CD4-positive, alpha-beta T cell treated with Interleukin-15 for 4 hours (primary cell): ENCODE measurements around the gene TLE6.
"Not testable (repeated sequence)": the region's sequence is repeated elsewhere in the genome, so short reads cannot be mapped to it uniquely, and the experiment has no call there.

ENCODE experiments used
- DNase-seq: peaks from one replicate; pipeline ENCODE4 v3.0.0-alpha.2; 2020; ENCODE audit warnings: low spot score

TLE6 gene

GRCh38 chr19:3004522-3004921 is 27.2 kb downstream of the TLE6 start:
- no peak for DNase-seq

- DNase-seq = no peak
These were observed 28.0 kb downstream of the TLE6 start for GRCh38 chr19:3005345-3005744.

DNA sequence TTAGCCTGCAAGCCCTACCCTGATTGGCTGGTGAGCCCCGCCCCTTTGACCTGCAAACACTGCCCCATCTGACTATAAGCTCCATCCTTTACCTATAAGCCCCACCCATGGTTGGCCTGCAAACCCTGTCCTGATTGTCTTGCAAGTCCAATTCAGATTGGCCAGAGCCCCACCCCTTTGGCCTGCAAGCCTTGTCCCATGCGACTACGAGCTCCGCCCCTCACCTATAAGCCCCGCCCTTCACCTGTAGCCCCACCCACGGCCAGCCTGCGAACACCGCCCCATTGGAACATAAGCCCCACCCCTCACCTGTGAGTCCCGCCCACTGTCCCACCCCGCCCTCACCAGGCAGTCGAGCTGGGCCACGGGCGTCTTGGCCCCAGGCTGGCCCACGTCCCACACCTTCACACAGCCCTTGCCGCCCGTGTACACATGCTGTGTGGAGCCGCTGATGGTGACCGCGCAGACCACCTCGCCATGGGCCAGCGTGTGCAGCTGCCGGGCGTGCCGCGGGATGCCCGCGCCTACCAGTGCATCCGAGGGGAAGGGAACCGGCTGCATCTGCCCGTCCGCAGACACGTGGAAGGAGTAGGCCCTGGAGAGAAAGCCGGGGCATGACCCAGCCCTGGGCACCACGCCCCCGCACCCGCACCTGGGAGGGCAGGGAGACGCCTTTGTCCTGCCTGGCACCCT is 28.9 kb downstream of the TLE6 start:
- DNase-seq = no peak

DNA sequence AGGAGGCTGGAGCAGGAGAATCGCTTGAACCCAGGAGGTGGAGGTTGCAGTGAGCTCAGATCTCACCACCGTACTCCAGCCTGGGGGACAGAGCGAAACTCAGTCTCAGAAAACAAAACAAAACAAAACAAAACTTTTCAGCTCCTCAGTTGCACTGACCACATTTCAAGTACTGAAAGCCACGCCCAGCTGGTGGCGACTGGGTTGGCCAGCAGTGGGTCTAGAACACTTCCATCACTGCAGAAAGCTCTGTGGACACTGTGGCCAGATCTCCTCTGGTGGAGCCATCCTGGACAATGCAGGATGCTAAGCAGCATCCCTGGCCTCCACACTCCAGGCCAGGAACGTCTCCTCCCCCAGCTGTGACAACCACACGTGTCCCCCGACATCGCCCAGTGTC is 30.6 kb downstream of the TLE6 start:
- DNase-seq = no peak

GRCh38 chr19:3008994-3009393 is 31.6 kb downstream of the TLE6 start:
- no peak for DNase-seq

- no peak for DNase-seq
These were observed 33.5 kb downstream of the TLE6 start for GRCh38 chr19:3010871-3011270.

DNA sequence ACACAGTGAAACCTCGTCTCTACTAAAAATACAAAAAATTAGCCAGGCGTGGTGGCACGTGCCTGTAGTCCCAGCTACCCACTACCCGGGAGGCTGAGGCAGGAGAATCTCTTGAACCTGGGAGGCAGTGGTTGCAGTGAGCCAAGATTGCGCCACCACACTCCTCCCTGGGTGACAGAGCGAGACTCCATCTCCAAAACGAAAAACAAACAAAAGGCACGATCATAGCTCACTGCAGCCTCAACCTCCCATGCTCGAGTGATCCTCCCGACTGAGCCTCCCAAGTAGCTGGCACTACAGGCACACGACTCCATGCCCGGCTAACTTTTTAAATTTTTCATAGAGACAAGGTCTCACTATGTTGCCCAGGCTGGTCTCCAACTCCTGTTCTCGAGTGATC is 34.7 kb downstream of the TLE6 start:
- not testable (repeated sequence) for DNase-seq

DNA sequence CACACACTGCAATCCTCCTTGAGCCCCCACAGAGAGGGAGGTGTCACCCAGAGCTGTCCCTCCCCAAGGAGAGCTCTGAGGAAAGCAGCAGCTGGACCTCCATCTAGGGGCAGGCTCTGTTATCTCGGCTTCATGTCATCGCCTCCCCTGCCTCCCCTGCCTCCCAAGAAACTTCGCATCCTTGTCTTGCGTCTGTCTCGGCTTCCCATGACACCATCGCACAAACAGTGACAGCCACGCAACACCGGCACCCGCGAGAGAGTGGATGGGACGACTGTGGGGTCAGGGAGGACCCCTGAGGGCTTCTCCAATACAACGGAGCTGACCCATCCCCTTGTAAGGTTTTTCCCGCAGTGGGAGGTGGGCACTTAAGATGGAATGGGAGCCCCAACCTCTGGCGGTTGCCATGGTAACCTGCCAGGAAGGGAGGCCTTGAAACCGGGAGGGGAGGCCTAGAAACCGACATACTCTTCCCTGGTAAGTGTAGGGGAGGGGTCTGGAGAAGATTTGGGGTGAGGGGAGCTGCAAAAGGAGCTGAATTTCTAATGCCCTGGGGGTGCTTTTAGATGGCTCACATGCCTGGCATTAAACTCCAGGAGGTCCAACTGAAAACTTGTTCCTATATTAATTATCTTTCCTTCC is 35.4 kb downstream of the TLE6 start:
- no peak for DNase-seq

- DNase-seq = no peak
These were observed 35.9 kb downstream of the TLE6 start for GRCh38 chr19:3013263-3013725.

- no peak for DNase-seq
These were observed 36.8 kb downstream of the TLE6 start for GRCh38 chr19:3014135-3014534.

DNA sequence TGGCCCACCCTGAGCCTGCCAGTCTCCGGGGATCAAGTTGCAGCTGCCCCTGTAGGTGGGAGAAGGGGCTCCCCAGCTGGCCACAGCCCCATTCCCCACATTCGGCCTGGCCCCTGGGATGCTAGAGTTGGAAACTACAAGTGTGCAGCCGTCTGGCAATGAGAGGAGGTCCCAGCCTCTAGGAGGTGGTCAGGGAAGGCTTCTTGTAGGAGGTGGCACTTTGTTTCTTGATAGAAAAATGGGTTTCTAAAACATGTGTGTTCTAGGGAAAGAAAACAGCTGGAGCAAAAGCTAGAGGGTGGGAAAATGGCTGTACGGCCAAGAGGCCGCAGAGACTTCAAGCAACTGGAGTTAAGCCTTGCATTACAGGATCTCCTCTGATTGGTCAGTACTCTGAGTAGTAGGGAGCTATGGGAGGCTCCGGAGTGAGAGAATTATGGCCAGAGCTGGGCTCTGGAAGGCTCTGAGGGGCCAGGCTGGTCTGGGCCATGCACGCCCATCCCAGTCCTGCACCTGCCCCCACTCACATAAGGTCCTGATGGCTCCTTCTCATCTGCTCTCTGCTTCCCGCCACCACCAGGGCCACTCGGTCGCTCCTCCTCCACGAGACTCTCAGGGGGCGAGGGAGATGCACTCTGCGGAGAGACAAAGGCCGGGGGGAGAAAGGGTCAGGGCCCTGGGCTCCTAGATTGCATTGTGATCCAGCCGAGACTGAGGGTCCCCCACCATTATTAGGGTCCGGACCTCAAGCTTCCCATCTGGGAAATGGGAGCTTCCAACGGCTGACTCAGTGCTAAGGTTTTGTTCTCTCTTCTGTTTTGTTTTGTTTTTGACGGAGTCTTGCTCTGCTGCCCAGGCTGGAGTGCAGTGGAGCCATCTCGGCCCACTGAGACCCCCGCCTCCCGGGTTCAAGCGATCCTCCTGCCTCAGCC is 38.0 kb downstream of the TLE6 start:
- no peak for DNase-seq

- no peak for DNase-seq
These were observed 40.6 kb downstream of the TLE6 start for GRCh38 chr19:3017923-3018322.

GRCh38 chr19:3019211-3019854 is 42.0 kb downstream of the TLE6 start:
- DNase-seq = no peak

DNA sequence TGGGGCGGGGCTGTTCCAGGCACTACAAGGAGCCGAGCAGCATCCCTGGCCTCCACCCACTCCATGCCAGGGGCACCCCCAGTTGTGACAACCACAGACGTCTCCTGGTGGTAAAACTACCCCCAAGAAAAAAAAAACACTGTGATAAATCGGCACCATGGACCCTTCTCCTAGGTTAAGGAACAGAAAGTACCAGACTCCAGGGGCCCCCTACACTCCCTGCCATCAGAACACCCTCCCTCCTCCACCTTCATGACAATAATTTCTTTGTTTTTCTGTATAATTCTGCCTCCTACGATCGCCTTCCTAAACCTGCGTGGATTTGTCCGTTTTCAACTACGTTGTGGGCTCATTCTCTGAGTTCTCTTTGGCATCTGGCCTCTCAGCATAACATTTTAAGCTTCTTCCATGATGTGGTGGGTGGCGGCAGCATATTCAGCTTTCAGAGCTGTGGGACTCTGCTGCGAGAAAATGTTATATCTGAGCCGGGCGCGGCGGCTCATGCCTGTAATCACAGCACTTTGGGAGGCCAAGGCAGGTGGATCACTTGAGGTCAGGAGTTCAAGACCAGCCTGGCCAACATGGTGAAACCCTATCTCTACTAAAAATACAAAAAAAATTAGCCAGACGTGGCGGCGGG is 43.1 kb downstream of the TLE6 start:
- DNase-seq = no peak

DNA sequence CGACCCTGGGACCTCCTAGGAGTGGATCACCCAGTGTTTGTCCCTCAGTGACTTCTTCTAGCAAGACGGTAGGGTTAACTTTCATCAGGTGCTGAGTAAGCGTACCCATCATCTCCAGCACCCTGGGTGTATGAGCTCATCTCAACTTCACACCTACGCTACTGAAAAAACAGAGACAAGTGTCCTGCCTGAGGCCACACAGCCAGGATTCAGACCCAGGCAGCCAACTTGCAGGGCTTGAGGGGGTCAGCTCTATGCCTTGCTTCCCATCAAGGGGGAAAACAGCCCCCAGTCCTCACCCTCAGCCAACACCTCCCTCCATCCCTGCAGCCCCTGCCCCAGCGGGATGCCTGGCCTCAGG is 47.1 kb downstream of the TLE6 start:
- no peak for DNase-seq

GRCh38 chr19:3024870-3025548 is 47.6 kb downstream of the TLE6 start:
- DNase-seq = no peak

DNA sequence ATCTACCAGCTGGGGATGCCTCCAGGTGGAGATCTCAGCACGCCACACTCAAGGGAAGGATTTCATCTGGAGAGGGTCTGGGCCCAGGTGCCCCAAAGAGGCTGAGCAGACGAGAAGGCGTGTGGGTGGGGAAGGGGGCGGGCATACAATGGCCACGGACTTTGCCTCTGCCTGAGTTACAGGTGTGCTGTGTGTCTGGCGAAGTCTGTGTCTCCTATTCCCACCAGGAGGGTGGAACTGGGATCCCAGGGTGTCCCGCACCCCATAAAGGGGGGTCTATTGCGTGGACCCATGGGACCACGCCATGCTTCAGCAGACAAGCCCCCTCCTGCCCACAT is 48.2 kb downstream of the TLE6 start:
- no peak for DNase-seq

GRCh38 chr19:3026768-3027167 is 49.4 kb downstream of the TLE6 start:
- no peak for DNase-seq

DNA sequence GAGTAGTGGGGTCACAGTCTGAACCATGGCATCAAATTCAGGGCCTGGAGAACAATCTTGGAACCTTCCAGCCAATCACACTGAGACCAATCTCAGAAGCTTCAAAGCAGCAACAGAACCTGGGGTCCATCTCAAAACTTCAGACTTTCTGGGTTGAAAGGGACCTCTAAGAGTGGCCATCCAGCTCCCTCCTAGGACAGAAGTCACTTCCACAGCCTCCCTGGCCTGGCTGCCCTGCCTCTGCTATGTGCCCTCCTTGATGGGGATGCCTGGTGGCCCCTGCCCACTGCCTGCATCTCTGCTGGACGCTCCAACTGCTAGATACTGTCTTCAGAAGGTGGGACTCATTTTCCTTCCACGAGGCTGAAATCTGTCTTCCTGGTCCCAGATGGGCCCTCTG is 49.9 kb downstream of the TLE6 start:
- no peak for DNase-seq

- no peak for DNase-seq
These were observed 50.6 kb downstream of the TLE6 start for GRCh38 chr19:3027981-3028304.

- no peak for DNase-seq
These were observed 51.1 kb downstream of the TLE6 start for GRCh38 chr19:3028305-3029064.
